Kidney capillary endothelial cell (primary cell): ENCODE results near the gene NACC2.

Experiments used
- DNase-seq: peaks from one replicate; pipeline ENCODE4 v3.0.0-alpha.2; 2018; ENCODE audit warnings: low spot score

The NACC2 gene

GRCh38 chr9:136021872-136022681 lies 73.0 kb downstream of the NACC2 start:
- no peak for DNase-seq

- no peak for DNase-seq
These were observed 73.8 kb downstream of the NACC2 start for GRCh38 chr9:136021171-136021871.

GRCh38 chr9:136020671-136021070 lies 74.4 kb downstream of the NACC2 start:
- DNase-seq = no peak

GRCh38 chr9:136020206-136020605 lies 74.9 kb downstream of the NACC2 start:
- DNase-seq = no peak

GRCh38 chr9:136019681-136020060 lies 75.4 kb downstream of the NACC2 start:
- DNase-seq = no peak

- DNase-seq = no peak
These were observed 75.9 kb downstream of the NACC2 start for GRCh38 chr9:136019041-136019680.

- DNase-seq = no peak
These were observed 76.6 kb downstream of the NACC2 start for GRCh38 chr9:136018257-136019031.

GRCh38 chr9:136017289-136018190 lies 77.5 kb downstream of the NACC2 start:
- no peak for DNase-seq

- no peak for DNase-seq
These were observed 78.4 kb downstream of the NACC2 start for GRCh38 chr9:136016572-136017288.

GRCh38 chr9:136015656-136016571 lies 79.2 kb downstream of the NACC2 start:
- DNase-seq = no peak

- no peak for DNase-seq
These were observed 80.0 kb downstream of the NACC2 start for GRCh38 chr9:136014924-136015633.

- no peak for DNase-seq
These were observed 80.8 kb downstream of the NACC2 start for GRCh38 chr9:136014147-136014923.

- DNase-seq = no peak
These were observed 81.5 kb downstream of the NACC2 start for GRCh38 chr9:136013524-136014034.

GRCh38 chr9:136013116-136013515 lies 82.0 kb downstream of the NACC2 start:
- no peak for DNase-seq

GRCh38 chr9:136012651-136013050 lies 82.4 kb downstream of the NACC2 start:
- DNase-seq = no peak

GRCh38 chr9:136011703-136012496 lies 83.2 kb downstream of the NACC2 start:
- DNase-seq = peak; percentile 44

- DNase-seq = no peak
These were observed 83.8 kb downstream of the NACC2 start for GRCh38 chr9:136011376-136011702.
